HCT116 (cell line): ENCODE results near the gene DNASE2. TPM values are rescaled to one million over a fixed set of nuclear protein-coding genes. Genes with fewer than 3 reads are reported as not detected.

ENCODE experiments used
- ATAC-seq: fragments of 200-7000 bp; cut with Tn5 transposase; 2 replicates; pipeline ENCODE4 v1.9.1; 2020; ENCODE audit warnings: mild to moderate bottlenecking, moderate library complexity
- BruUV-seq: library from RNA; stranded (reverse); fragments of 400-500 nt; replicated peaks from 2 replicates; lab custom pipeline; 2021; lab: Mats Ljungman, UMichigan
- CTCF ChIA-PET: fragments of 300-600 bp; sonication (Branson Sonifier 250); formaldehyde crosslinking; loops from one replicate; lab custom pipeline; 2021; ENCODE audit warnings: antibody characterized with exemption; lab: Charles Lee
- POLR2A ChIA-PET: fragments of 300-600, 350-600 bp; sonication (Branson Sonifier 250); formaldehyde crosslinking; loops from one replicate; lab custom pipeline; 2021; ENCODE audit warnings: antibody characterized with exemption; lab: Charles Lee
- RAD21 ChIA-PET, 2 experiments: fragments of 300-600 bp; sonication (Branson Sonifier 250); formaldehyde crosslinking; loops; one replicate each; lab custom pipeline; 2023; ENCODE audit warnings: low total read pairs in 2 of 2; ENCODE audit not compliant: uncharacterized antibody in 2 of 2, unreplicated experiment in 2 of 2, low non-redundant PET in 1 of 2; lab: Charles Lee
- DNase-seq: peaks from one replicate; pipeline ENCODE4 v3.0.0-alpha.2; 2010; ENCODE audit warnings: low read depth, low spot score
- H2AFZ ChIP-seq: fragments of 200-600 bp; shearing (Covaris generic), sonication (generic); 2 replicates; pipeline ENCODE4 v1.6.1; 2017; ENCODE audit warnings: low read depth, mixed run types, mixed read lengths, antibody characterized with exemption, low read length; ENCODE audit not compliant: poor library complexity, severe bottlenecking
- H3K27ac ChIP-seq: 2 replicates; pipeline ENCODE4 v1.5.1; 2012; ENCODE audit warnings: low read depth, low read length
- H3K27me3 ChIP-seq: fragments of 200-600 bp; sonication (generic); 2 replicates; pipeline ENCODE4 v1.6.1; 2016; ENCODE audit warnings: mixed run types, low read length, mixed read lengths; ENCODE audit not compliant: insufficient read depth
- H3K36me3 ChIP-seq, 2 experiments: fragments of 200-500 bp in 1 of 2; fragments of 200-600 bp in 1 of 2; sonication (Bioruptor generic) in 1 of 2; sonication (generic) in 1 of 2; 2 replicates each; pipeline versions ENCODE4 v1.5.1 to v1.6.1; 2014 to 2016; ENCODE audit warnings: low read length in 2 of 2, inconsistent platforms in 1 of 2, mixed read lengths in 1 of 2, mixed run types in 1 of 2; ENCODE audit not compliant: insufficient read depth in 2 of 2, control insufficient read depth in 1 of 2
- H3K4me1 ChIP-seq, 2 experiments: fragments of 200-600 bp in 1 of 2; sonication (generic) in 1 of 2; 2 replicates each; pipeline versions ENCODE4 v1.5.1 to v1.6.1; 2012 to 2017; ENCODE audit warnings: low read length in 2 of 2, inconsistent platforms in 1 of 2, mild to moderate bottlenecking in 1 of 2, mixed read lengths in 1 of 2, mixed run types in 1 of 2, moderate library complexity in 1 of 2; ENCODE audit not compliant: insufficient read depth in 2 of 2, control insufficient read depth in 1 of 2
- H3K4me2 ChIP-seq: fragments of 200-600 bp; sonication (generic); 2 replicates; pipeline ENCODE4 v1.6.1; 2017; ENCODE audit warnings: mixed run types, low read length, mixed read lengths
- H3K4me3 ChIP-seq, 2 experiments: fragments of 200-600 bp in 1 of 2; sonication (generic) in 1 of 2; replicated peaks in 1 of 2; 2 replicates each; pipeline ENCODE4 v1.5.1; 2011 to 2016; ENCODE audit warnings: low read length in 2 of 2, control low read depth in 1 of 2, low read depth in 1 of 2, mild to moderate bottlenecking in 1 of 2, mixed read lengths in 1 of 2, mixed run types in 1 of 2
- H3K79me2 ChIP-seq: fragments of 200-600 bp; sonication (generic); 2 replicates; pipeline ENCODE4 v1.6.1; 2017; ENCODE audit warnings: mild to moderate bottlenecking, mixed run types, low read length, moderate library complexity, mixed read lengths; ENCODE audit not compliant: insufficient read depth
- H3K9ac ChIP-seq: fragments of 200-600 bp; sonication (generic); 2 replicates; pipeline ENCODE4 v1.6.1; 2016; ENCODE audit warnings: low read length, mixed read lengths
- H3K9me2 ChIP-seq: fragments of 200-600 bp; sonication (generic), shearing (Covaris generic); 2 replicates; pipeline ENCODE4 v1.6.1; 2017; ENCODE audit warnings: mixed run types, mild to moderate bottlenecking, moderate library complexity; ENCODE audit not compliant: insufficient read depth
- H3K9me3 ChIP-seq, 2 experiments: fragments of 200-500 bp in 1 of 2; fragments of 200-600 bp in 1 of 2; sonication (Bioruptor generic) in 1 of 2; sonication (generic) in 1 of 2; 2 replicates each; pipeline ENCODE4 v1.6.1; 2014 to 2017; ENCODE audit warnings: low read length in 2 of 2, mixed read lengths in 2 of 2, inconsistent platforms in 1 of 2, low read depth in 1 of 2, mild to moderate bottlenecking in 1 of 2, mixed run types in 1 of 2, moderate library complexity in 1 of 2; ENCODE audit not compliant: control insufficient read depth in 1 of 2, insufficient read depth in 1 of 2
- H4K20me1 ChIP-seq: fragments of 200-600 bp; sonication (generic), shearing (Covaris generic); 2 replicates; pipeline ENCODE4 v1.6.1; 2017; ENCODE audit warnings: mixed run types, mild to moderate bottlenecking, moderate library complexity; ENCODE audit not compliant: insufficient read depth
- CBX3 ChIP-seq: IDR thresholded peaks from 2 replicates; pipeline ENCODE4 v1.6.1; 2012; ENCODE audit warnings: low read depth
- CEBPB ChIP-seq: IDR thresholded peaks from 2 replicates; pipeline ENCODE4 v1.6.1; 2012; ENCODE audit warnings: low read depth
- EGR1 ChIP-seq: IDR thresholded peaks from 2 replicates; pipeline ENCODE4 v1.6.1; 2012; ENCODE audit warnings: low read depth
- ELF1 ChIP-seq: IDR thresholded peaks from 2 replicates; pipeline ENCODE4 v1.6.1; 2012; ENCODE audit warnings: low read depth, borderline replicate concordance
- EZH2 ChIP-seq: fragments of 200-600 bp; sonication (generic); IDR thresholded peaks from 2 replicates; pipeline ENCODE4 v1.6.1; 2017; ENCODE audit warnings: antibody characterized with exemption, mixed run types
- EZH2phosphoT487 ChIP-seq: fragments of 200-600 bp; IDR thresholded peaks from 2 replicates; pipeline ENCODE4 v1.6.1; 2018; ENCODE audit warnings: antibody characterized with exemption, borderline replicate concordance
- FOSL1 ChIP-seq: IDR thresholded peaks from 2 replicates; pipeline ENCODE4 v1.6.1; 2012; ENCODE audit warnings: low read depth
- POLR2A ChIP-seq: IDR thresholded peaks from 2 replicates; pipeline ENCODE4 v1.7.0; 2011; ENCODE audit warnings: borderline replicate concordance; ENCODE audit not compliant: insufficient read depth, insufficient read length; ENCODE audit errors: extremely low read depth
- POLR2AphosphoS5 ChIP-seq: IDR thresholded peaks from 2 replicates; pipeline ENCODE4 v1.6.1; 2011; ENCODE audit warnings: mild to moderate bottlenecking, low read depth, low read length, moderate library complexity
- SP1 ChIP-seq: IDR thresholded peaks from 2 replicates; pipeline ENCODE4 v1.6.1; 2012; ENCODE audit warnings: low read depth
- SRF ChIP-seq: IDR thresholded peaks from 2 replicates; pipeline ENCODE4 v1.6.1; 2012; ENCODE audit warnings: low read depth
- TCF7L2 ChIP-seq: IDR thresholded peaks from 2 replicates; pipeline ENCODE4 v1.7.0; 2011; ENCODE audit warnings: borderline replicate concordance, inconsistent platforms; ENCODE audit not compliant: insufficient read depth, insufficient read length; ENCODE audit errors: extremely low read depth
- YY1 ChIP-seq: IDR thresholded peaks from 2 replicates; pipeline ENCODE4 v1.6.1; 2011; ENCODE audit warnings: low read length, low read depth, moderate library complexity, mild to moderate bottlenecking; ENCODE audit not compliant: insufficient replicate concordance; ENCODE audit errors: extremely low read depth
- ZFX ChIP-seq: fragments of 450-650 bp; IDR thresholded peaks from 2 replicates; pipeline ENCODE4 v1.6.1; 2017
- ZNF274 ChIP-seq: fragments of 200-500 bp; sonication (Bioruptor generic); IDR thresholded peaks from 2 replicates; pipeline ENCODE4 v1.6.1; 2014; ENCODE audit warnings: mild to moderate bottlenecking, low read depth, low read length, inconsistent platforms
- intact Hi-C: fragments of 100-400 bp; cut with micrococcal nuclease; formaldehyde crosslinking; loops from 2 replicates; pipeline ENCODE4 v1.10.0; 2022
- total RNA-seq: library from RNA; stranded (reverse); gene quantifications from one replicate; pipeline ENCODE4 v1.2.1, GENCODE V29; 2021; ENCODE audit not compliant: unreplicated experiment
- TF ChIP-seq, protein P1 (sequence below): IDR thresholded peaks from 2 replicates; pipeline ENCODE4 v1.6.1; 2012
- TF ChIP-seq, protein P2 (sequence below), 3 experiments: fragments of 200-600 bp in 1 of 3; sonication (generic) in 1 of 3; IDR thresholded peaks in 2 of 3; conservative IDR thresholded peaks in 1 of 3; 2 replicates each; pipeline ENCODE4 v1.5.1; 2012 to 2017; ENCODE audit warnings: low read depth in 2 of 3, low read length in 2 of 3, antibody characterized with exemption in 1 of 3, borderline replicate concordance in 1 of 3, control low read depth in 1 of 3, mild to moderate bottlenecking in 1 of 3, mixed read lengths in 1 of 3, mixed run types in 1 of 3, moderate library complexity in 1 of 3; ENCODE audit not compliant: insufficient read depth in 1 of 3
- TF ChIP-seq, protein P3 (sequence below): IDR thresholded peaks from 2 replicates; pipeline ENCODE4 v1.6.1; 2011; ENCODE audit warnings: mild to moderate bottlenecking, low read length, moderate library complexity; ENCODE audit not compliant: insufficient replicate concordance; ENCODE audit errors: extremely low read depth

Gene DNASE2
- total RNA-seq, 1 experiment from 2014 or later = 36.6 TPM

DNA sequence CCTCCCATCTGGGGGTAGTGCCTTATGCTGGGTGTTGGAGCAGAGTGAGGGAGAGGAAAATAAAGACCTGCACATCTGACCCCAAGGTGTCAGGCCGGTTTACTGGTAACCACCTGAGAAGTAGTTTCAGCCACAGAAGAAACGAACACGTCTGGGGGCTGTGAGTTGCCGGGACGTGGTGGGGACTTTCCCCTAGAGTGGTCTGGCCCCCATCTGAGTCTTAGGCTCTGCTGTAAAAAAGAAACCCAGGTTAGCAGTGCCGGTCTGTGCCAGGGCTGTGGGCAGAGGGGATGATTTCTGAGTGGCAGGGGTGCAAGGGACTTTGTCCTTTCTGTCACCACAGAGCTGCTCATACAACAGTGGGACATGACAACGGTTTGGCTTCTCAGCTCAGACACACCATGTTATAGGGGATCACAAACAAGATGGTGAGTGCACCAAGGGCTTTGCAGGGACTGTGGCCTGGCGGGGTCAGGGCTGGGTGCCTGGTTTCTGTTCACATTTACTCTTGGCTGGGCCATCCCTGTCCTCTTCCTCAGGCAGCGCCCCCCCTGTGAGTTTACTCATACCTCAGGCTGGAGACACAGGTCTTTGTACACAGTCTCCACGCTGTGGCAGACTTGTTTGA lies 18.8 kb upstream of the DNASE2 start:
- Histone ChIP-seq H3K9me2 (no peaks in the 10 kb centered on the region), H3K27ac (no peak overlapping the region), H3K79me2 (no peaks in the 10 kb centered on the region), H3K9ac (no peak overlapping the region), H2AFZ (no peak overlapping the region), H4K20me1 (no peaks in the 10 kb centered on the region), H3K4me2 (no peak overlapping the region), H3K27me3 (no peaks in the 10 kb centered on the region), H3K4me1 (no peaks in the 10 kb centered on the region), H3K4me3 (no peak overlapping the region), H3K9me3 (no peaks in the 10 kb centered on the region), H3K36me3 (peaks cover 0 to 3% of the 10 kb centered on the region in 2 experiments; a peak in 1 of 4 replicates)
- TF ChIP-seq ZNF274 = no peak
- TF ChIP-seq EZH2phosphoT487 = no peak
- no peak for TF ChIP-seq SP1
- no peak for TF ChIP-seq FOSL1
- no peak for DNase-seq
- RAD21 ChIA-PET = no interaction called here
- BruUV-seq = no TSS peak
- POLR2A ChIA-PET = no interaction called here
- CTCF ChIA-PET = no interaction called here
- ATAC-seq = no peak
- intact Hi-C loops = no loop called here

DNA sequence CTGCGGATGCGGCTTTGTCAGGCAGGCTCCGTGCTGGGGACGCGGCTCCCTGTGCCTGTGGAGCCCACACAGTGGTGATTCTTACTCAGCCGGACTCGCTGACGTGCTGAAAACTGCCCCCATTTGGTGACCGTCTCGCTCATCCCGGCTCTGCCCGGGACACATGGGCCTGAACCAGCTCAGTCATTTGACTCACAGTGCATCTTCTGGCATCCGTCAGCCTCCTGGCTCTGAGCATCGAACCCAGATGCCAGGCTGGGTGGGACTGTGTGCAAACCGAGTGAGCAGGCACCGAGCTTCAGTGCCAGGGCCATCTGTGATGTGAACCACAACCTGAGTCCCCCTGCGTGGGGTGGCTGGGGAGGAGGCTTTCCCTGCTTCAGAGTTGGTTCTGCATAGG lies 15.2 kb upstream of the DNASE2 start:
- no peak for ATAC-seq
- Histone ChIP-seq H3K9me3 (no peaks in the 10 kb centered on the region), H3K27ac (no peak overlapping the region), H3K4me2 (no peak overlapping the region), H3K9me2 (no peaks in the 10 kb centered on the region), H3K4me1 (peaks cover 5 to 8% of the 10 kb centered on the region in 2 experiments; a peak in 3 of 4 replicates), H3K4me3 (no peak overlapping the region), H3K9ac (no peak overlapping the region), H3K36me3 (peaks cover 2 to 8% of the 10 kb centered on the region in 2 experiments; a peak in 3 of 4 replicates), H2AFZ (no peak overlapping the region), H3K27me3 (no peaks in the 10 kb centered on the region), H3K79me2 (peaks cover 6% of the 10 kb centered on the region; the same call in 1 of the 2 replicates), H4K20me1 (no peaks in the 10 kb centered on the region)
- CTCF ChIA-PET = no interaction called here
- intact Hi-C loops = no loop called here
- DNase-seq = no peak
- POLR2A ChIA-PET = no interaction called here
- RAD21 ChIA-PET = no interaction called here
- BruUV-seq = no TSS peak
- TF ChIP-seq CEBPB = no peak
- no peak for TF ChIP-seq TCF7L2
- no peak for TF ChIP-seq YY1
- TF ChIP-seq ELF1 = no peak
- no peak for TF ChIP-seq POLR2AphosphoS5
- TF ChIP-seq, protein P1, sequence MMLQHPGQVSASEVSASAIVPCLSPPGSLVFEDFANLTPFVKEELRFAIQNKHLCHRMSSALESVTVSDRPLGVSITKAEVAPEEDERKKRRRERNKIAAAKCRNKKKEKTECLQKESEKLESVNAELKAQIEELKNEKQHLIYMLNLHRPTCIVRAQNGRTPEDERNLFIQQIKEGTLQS = no peak
- TF ChIP-seq ZFX = no peak
- TF ChIP-seq, protein P2, sequence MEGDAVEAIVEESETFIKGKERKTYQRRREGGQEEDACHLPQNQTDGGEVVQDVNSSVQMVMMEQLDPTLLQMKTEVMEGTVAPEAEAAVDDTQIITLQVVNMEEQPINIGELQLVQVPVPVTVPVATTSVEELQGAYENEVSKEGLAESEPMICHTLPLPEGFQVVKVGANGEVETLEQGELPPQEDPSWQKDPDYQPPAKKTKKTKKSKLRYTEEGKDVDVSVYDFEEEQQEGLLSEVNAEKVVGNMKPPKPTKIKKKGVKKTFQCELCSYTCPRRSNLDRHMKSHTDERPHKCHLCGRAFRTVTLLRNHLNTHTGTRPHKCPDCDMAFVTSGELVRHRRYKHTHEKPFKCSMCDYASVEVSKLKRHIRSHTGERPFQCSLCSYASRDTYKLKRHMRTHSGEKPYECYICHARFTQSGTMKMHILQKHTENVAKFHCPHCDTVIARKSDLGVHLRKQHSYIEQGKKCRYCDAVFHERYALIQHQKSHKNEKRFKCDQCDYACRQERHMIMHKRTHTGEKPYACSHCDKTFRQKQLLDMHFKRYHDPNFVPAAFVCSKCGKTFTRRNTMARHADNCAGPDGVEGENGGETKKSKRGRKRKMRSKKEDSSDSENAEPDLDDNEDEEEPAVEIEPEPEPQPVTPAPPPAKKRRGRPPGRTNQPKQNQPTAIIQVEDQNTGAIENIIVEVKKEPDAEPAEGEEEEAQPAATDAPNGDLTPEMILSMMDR (IDR thresholded peaks at IDR 0.05 in 2 of 3, conservative IDR thresholded peaks at IDR 0.05 in 1 of 3; ENCODE audit: borderline replicate concordance in 1 of 3, insufficient read depth in 1 of 3, low read depth in 2 of 3, low read length in 2 of 3) = no peak
- TF ChIP-seq EGR1 = no peak
- TF ChIP-seq CBX3 = no peak
- TF ChIP-seq ZNF274 = no peak
- no peak for TF ChIP-seq EZH2
- TF ChIP-seq, protein P3, sequence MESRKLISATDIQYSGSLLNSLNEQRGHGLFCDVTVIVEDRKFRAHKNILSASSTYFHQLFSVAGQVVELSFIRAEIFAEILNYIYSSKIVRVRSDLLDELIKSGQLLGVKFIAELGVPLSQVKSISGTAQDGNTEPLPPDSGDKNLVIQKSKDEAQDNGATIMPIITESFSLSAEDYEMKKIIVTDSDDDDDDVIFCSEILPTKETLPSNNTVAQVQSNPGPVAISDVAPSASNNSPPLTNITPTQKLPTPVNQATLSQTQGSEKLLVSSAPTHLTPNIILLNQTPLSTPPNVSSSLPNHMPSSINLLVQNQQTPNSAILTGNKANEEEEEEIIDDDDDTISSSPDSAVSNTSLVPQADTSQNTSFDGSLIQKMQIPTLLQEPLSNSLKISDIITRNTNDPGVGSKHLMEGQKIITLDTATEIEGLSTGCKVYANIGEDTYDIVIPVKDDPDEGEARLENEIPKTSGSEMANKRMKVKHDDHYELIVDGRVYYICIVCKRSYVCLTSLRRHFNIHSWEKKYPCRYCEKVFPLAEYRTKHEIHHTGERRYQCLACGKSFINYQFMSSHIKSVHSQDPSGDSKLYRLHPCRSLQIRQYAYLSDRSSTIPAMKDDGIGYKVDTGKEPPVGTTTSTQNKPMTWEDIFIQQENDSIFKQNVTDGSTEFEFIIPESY = no peak
- no peak for TF ChIP-seq SP1
- TF ChIP-seq POLR2A = no peak
- no peak for TF ChIP-seq SRF
